SK-N-SH (cell line): ENCODE measurements around the gene FAAP20. TPM values are rescaled to one million over a fixed set of nuclear protein-coding genes. Genes with fewer than 3 reads are reported as not detected.

ENCODE experiments used
- CTCF ChIA-PET: fragments of 300-600, 350-600 bp; formaldehyde crosslinking; extraction: SDS; loops from one replicate; lab custom pipeline; 2021; lab: Yijun Ruan, JAX
- POLR2A ChIA-PET: fragments of 350-600 bp; sonication (Branson Sonifier 250); formaldehyde crosslinking; extraction: SDS; loops from one replicate; lab custom pipeline; 2020; ENCODE audit warnings: antibody characterized with exemption, inconsistent platforms; lab: Yijun Ruan, JAX
- DNase-seq: peaks from one replicate; pipeline ENCODE4 v3.0.0; 2012
- H2AFZ ChIP-seq: fragments of 200-600 bp; sonication (generic); 2 replicates; pipeline ENCODE4 v1.8.1; 2016; ENCODE audit warnings: antibody characterized with exemption, mild to moderate bottlenecking, low read depth
- H3F3A ChIP-seq: fragments of 200-600 bp; sonication (generic); replicated peaks from 2 replicates; pipeline ENCODE3; 2016; ENCODE audit warnings: antibody characterized with exemption, mild to moderate bottlenecking; ENCODE audit not compliant: insufficient read depth
- H3K27ac ChIP-seq, 2 experiments: fragments of 200-500 bp in 1 of 2; fragments of 200-600 bp in 1 of 2; sonication (Bioruptor generic) in 1 of 2; sonication (generic), shearing (Covaris generic) in 1 of 2; 2 replicates each; pipeline versions ENCODE4 v1.5.1 to v1.6.1; 2014 to 2016; ENCODE audit warnings: low read depth in 2 of 2, inconsistent platforms in 1 of 2, low read length in 1 of 2, mild to moderate bottlenecking in 1 of 2, mixed read lengths in 1 of 2
- H3K27me3 ChIP-seq: fragments of 200-600 bp; sonication (generic), shearing (Covaris generic); 2 replicates; pipeline ENCODE4 v1.6.1; 2016; ENCODE audit warnings: mixed run types; ENCODE audit not compliant: insufficient read depth
- H3K36me3 ChIP-seq, 2 experiments: fragments of 200-500 bp in 1 of 2; fragments of 200-600 bp in 1 of 2; sonication (Bioruptor generic) in 1 of 2; sonication (generic) in 1 of 2; replicated peaks in 1 of 2; 2 replicates each; pipeline versions ENCODE3 to v1.5.1; 2014 to 2016; ENCODE audit warnings: low read length in 1 of 2, mild to moderate bottlenecking in 1 of 2; ENCODE audit not compliant: insufficient read depth in 2 of 2, control insufficient read depth in 1 of 2
- H3K4me1 ChIP-seq, 2 experiments: fragments of 200-500 bp in 1 of 2; fragments of 200-600 bp in 1 of 2; sonication (Bioruptor generic) in 1 of 2; sonication (generic), shearing (Covaris generic) in 1 of 2; 2 replicates each; pipeline versions ENCODE4 v1.5.1 to v1.6.1; 2014 to 2016; ENCODE audit warnings: low read depth in 1 of 2, low read length in 1 of 2, mixed run types in 1 of 2; ENCODE audit not compliant: insufficient read depth in 2 of 2, control insufficient read depth in 1 of 2
- H3K4me2 ChIP-seq: fragments of 200-600 bp; sonication (generic), shearing (Covaris generic); 2 replicates; pipeline ENCODE4 v1.6.1; 2017; ENCODE audit warnings: mixed run types
- H3K4me3 ChIP-seq, 2 experiments: fragments of 200-500 bp in 1 of 2; fragments of 200-600 bp in 1 of 2; sonication (Bioruptor generic) in 1 of 2; sonication (generic), shearing (Covaris generic) in 1 of 2; 2 replicates each; pipeline versions ENCODE4 v1.5.1 to v1.8.1; 2014 to 2016; ENCODE audit warnings: low read depth in 2 of 2, inconsistent platforms in 1 of 2, low read length in 1 of 2, mild to moderate bottlenecking in 1 of 2, mixed read lengths in 1 of 2, moderate library complexity in 1 of 2
- H3K79me2 ChIP-seq: fragments of 200-600 bp; sonication (generic); 2 replicates; pipeline ENCODE4 v1.8.1; 2017; ENCODE audit warnings: mild to moderate bottlenecking; ENCODE audit not compliant: insufficient read depth
- H3K9ac ChIP-seq: fragments of 200-600 bp; sonication (generic); 2 replicates; pipeline ENCODE4 v1.6.1; 2017; ENCODE audit warnings: mixed run types
- H3K9me2 ChIP-seq: fragments of 200-600 bp; sonication (generic); 2 replicates; pipeline ENCODE4 v1.6.1; 2017; ENCODE audit warnings: mixed run types
- H3K9me3 ChIP-seq: fragments of 200-600 bp; sonication (generic); 2 replicates; pipeline ENCODE4 v1.6.1; 2017; ENCODE audit warnings: mixed run types, mild to moderate bottlenecking, moderate library complexity
- H4K20me1 ChIP-seq: fragments of 200-600 bp; sonication (generic); 2 replicates; pipeline ENCODE4 v1.6.1; 2017; ENCODE audit warnings: mild to moderate bottlenecking, mixed run types; ENCODE audit not compliant: insufficient read depth
- CHD2 ChIP-seq: fragments of 150-350 bp; IDR thresholded peaks from 2 replicates; pipeline ENCODE4 v1.6.1; 2018; ENCODE audit warnings: low read length; ENCODE audit not compliant: partially characterized antibody
- EP300 ChIP-seq, 2 experiments: IDR thresholded peaks; 2 replicates each; pipeline versions ENCODE4 v1.4.0 to v1.6.1; 2012; ENCODE audit warnings: borderline replicate concordance in 1 of 2, low read depth in 1 of 2, low read length in 1 of 2
- GABPA ChIP-seq: IDR thresholded peaks from 2 replicates; pipeline ENCODE4 v1.4.0; 2012; ENCODE audit warnings: low read depth, mild to moderate bottlenecking
- GATA2 ChIP-seq: sonication (generic); formaldehyde crosslinking; IDR thresholded peaks from 2 replicates; pipeline ENCODE4 v1.5.0; 2020; ENCODE audit warnings: mild to moderate bottlenecking, missing genetic modification reagents
- MAX ChIP-seq: IDR thresholded peaks from 2 replicates; pipeline ENCODE4 v1.4.0; 2012; ENCODE audit warnings: low read depth
- MXI1 ChIP-seq: IDR thresholded peaks from 2 replicates; pipeline ENCODE4 v1.6.1; 2012; ENCODE audit warnings: mild to moderate bottlenecking, low read depth, low read length, improper control_type of control experiment
- NFIC ChIP-seq: IDR thresholded peaks from 2 replicates; pipeline ENCODE4 v1.4.0; 2012; ENCODE audit warnings: borderline replicate concordance
- PBX3 ChIP-seq: IDR thresholded peaks from 2 replicates; pipeline ENCODE4; 2012
- POLR2AphosphoS5 ChIP-seq: IDR thresholded peaks from 2 replicates; pipeline ENCODE4 v1.6.1; 2012; ENCODE audit warnings: low read depth, low read length
- RAD21 ChIP-seq: IDR thresholded peaks from 2 replicates; pipeline ENCODE4 v1.6.1; 2012; ENCODE audit warnings: mild to moderate bottlenecking, low read length
- REST ChIP-seq: IDR thresholded peaks from 2 replicates; pipeline ENCODE4 v1.6.1; 2012; ENCODE audit warnings: mild to moderate bottlenecking, low read depth, low read length, moderate library complexity
- TCF12 ChIP-seq: IDR thresholded peaks from 2 replicates; pipeline ENCODE4 v1.4.0; 2012
- YY1 ChIP-seq: IDR thresholded peaks from 2 replicates; pipeline ENCODE4 v1.4.0; 2012; ENCODE audit warnings: low read depth, mild to moderate bottlenecking
- WGBS: methylation state at CpG from one replicate; pipeline ENCODE4 v1.1.6; 2017; ENCODE audit warnings: low lambda C conversion rate; 5-methylcytosine and 5-hydroxymethylcytosine counted together
- polyA plus RNA-seq, 3 experiments: library from polyadenylated mRNA; depleted of rRNA; stranded (reverse); fragments of >200 nt; gene quantifications; 2 replicates each; pipeline ENCODE4 v1.2.3, GENCODE V29; 2012

FAAP20 gene
- polyA plus RNA-seq, 1 of the 3 experiments (the other 2 are of a cell fraction), result 58.3 TPM

- Histone ChIP-seq H3F3A (no peaks in the 10 kb centered on the region), H3K9me2 (no peaks in the 10 kb centered on the region), H3K4me3 (no peak overlapping the region), H3K79me2 (no peaks in the 10 kb centered on the region), H2AFZ (no peak overlapping the region), H3K9ac (no peak overlapping the region), H3K27me3 (no peaks in the 10 kb centered on the region), H3K9me3 (no peaks in the 10 kb centered on the region), H3K4me1 (no peaks in the 10 kb centered on the region), H4K20me1 (no peaks in the 10 kb centered on the region), H3K4me2 (no peak overlapping the region), H3K27ac (no peak overlapping the region), H3K36me3 (peaks cover 0 to 4% of the 10 kb centered on the region in 2 experiments)
- 90% methylated on average over 19 of the region's 34 CpGs for WGBS
- DNase-seq, result no peak
- ChIA-PET CTCF (interaction anchor here (1.2 to 5.5 kb wide), 2 partner anchors 10 to 13 kb away, joined by 4 to 36 read pairs; no protein-coding TSS in a partner anchor), POLR2A (interaction anchor here (0.6 kb wide), 1 partner anchor 21 kb away, joined by 3 read pairs; no protein-coding TSS in a partner anchor)
- TF ChIP-seq MXI1 (no peak), PBX3 (no peak), CHD2 (no peak), POLR2AphosphoS5 (no peak), GATA2 (CRISPR knock-in tag) (no peak), YY1 (no peak), REST (no peak), RAD21 (no peak), MAX (no peak), EP300 (IDR thresholded peaks at IDR 0.05; ENCODE audit: borderline replicate concordance in 1 of 2, low read depth in 1 of 2, low read length in 1 of 2) (no peak), GABPA (no peak), NFIC (no peak), TCF12 (no peak)
Observed at GRCh38 chr1:2160451-2161300, 33.9 kb downstream of the FAAP20 start.
